Hematopoietic multipotent progenitor cell treated with erythropoietin and hydrocortisone succinate and interleukin-3 and kit ligand, for 4 days (in vitro differentiated cells): Measurements from ENCODE around the gene UTS2B.

Experiments
- DNase-seq: peaks from one replicate; pipeline ENCODE4 v3.0.0-alpha.2; 2015

The UTS2B gene, protein sequence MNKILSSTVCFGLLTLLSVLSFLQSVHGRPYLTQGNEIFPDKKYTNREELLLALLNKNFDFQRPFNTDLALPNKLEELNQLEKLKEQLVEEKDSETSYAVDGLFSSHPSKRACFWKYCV

GRCh38 chr3:191329654-191330529, at the start of gene UTS2B:
Gene UTS2B (minus strand): TSS chr3:191330526. CDS start chr3:191282189, 48,337 bp downstream.
- peak; percentile 64 for DNase-seq

DNA sequence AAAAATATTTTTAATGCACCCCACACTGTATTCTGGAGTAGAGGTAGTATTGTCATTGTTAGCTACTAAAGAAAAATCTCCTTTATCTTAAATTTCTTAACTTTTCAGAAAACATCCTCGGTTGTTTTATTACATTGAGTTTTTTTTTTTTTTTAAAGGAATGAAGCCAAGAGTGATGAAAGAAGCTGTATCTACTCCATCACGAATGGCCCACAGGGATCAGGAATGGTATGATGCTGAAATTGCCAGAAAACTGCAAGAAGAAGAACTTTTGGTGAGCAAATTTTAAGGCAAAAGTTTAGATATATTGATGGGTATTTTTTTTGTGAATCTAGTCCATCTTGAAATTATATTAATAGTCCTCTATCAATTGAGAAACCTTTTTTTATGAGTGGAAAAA, 49.7 kb upstream of the UTS2B start:
- DNase-seq: no peak

- no peak for DNase-seq
These were observed 49.1 kb upstream of the UTS2B start for GRCh38 chr3:191379446-191379845.

DNA sequence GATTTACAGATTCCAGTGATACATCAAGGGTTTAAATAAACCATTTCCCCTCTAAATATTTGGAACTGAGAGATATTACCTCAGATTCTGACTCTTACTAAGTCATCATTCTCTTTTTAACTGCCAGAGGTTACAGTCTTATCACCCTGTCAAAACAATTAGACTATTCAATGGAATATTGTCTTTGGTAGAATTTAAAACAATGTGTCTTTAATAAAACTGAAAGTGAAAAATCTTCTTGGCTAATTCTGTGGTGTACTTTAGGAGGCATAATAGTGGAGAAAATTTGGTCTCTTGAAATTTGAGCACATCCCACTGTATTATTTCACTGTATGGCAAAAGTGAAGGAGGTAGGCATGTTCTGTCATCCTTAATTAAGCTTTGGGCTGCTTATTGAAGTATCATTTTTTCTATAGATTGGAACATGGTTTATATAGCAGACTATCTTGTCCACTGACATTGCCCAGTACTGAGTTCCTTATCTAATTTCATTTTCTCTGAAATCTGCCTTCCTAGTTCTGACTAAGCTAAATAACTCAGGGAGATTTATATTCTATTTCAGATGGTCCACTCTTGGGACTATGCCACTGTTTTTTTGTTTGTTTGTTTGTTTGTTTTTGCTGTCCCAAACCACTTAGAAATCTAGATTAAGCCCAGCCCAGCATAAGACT, 48.0 kb upstream of the UTS2B start:
- no peak for DNase-seq

- DNase-seq: no peak
These were observed 46.3 kb upstream of the UTS2B start for GRCh38 chr3:191376516-191377141.

DNA sequence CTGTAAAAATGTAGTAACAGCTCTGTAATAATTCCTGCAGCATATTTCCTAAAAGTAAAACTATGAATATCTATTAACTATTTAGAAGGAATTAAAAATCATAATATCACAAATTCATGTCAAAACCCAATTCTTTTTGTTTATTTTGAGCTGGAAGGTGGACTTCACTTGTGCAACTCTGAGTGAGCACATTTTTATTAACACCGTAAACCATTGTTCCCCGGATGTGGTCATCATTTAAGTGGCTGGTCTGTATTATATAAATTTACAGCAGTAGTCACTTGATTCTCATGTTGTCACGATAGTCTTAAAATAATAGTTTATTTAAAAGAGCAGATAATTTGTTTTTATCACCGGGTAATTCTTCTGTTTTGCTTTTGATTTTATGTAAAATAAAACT, 43.0 kb upstream of the UTS2B start:
- DNase-seq: no peak

DNA sequence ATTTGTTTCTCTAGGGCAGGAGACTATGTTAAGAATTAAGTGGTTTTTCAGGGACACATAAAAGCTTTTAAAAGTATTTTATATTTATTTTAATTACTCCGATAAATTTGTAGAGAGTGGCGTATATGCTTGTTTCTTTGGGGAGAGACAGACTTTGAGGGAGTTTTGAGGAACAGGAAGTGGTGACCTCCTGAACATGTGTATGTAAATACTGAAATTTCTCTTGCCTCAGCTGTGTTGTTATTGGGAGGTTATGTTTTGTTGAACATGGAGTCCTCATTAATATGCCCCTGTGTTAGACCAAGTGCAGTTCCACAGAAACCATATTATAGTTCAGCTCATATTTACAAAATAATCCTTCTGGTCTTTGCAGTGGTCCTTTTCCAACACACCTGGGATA, 41.8 kb upstream of the UTS2B start:
- peak; percentile 19 for DNase-seq

DNA sequence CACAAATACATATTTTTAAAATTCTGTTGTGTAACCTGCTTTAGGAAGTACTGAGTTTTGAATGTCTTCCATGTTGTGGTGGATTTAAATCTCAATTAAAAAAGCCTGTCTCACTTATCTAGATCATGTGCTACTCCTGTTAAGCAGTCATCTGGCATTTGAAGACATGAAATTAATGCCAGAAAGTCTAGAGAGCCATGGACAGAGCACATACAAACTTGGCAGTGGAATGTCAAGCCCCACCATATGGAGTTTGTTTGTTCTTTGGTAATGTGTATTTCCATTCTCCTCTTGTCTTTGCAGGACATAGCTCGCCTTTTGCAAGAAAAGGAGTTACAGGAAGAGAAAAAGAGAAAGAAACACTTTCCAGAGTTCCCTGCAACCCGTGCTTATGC, 39.3 kb upstream of the UTS2B start:
- DNase-seq: no peak

DNA sequence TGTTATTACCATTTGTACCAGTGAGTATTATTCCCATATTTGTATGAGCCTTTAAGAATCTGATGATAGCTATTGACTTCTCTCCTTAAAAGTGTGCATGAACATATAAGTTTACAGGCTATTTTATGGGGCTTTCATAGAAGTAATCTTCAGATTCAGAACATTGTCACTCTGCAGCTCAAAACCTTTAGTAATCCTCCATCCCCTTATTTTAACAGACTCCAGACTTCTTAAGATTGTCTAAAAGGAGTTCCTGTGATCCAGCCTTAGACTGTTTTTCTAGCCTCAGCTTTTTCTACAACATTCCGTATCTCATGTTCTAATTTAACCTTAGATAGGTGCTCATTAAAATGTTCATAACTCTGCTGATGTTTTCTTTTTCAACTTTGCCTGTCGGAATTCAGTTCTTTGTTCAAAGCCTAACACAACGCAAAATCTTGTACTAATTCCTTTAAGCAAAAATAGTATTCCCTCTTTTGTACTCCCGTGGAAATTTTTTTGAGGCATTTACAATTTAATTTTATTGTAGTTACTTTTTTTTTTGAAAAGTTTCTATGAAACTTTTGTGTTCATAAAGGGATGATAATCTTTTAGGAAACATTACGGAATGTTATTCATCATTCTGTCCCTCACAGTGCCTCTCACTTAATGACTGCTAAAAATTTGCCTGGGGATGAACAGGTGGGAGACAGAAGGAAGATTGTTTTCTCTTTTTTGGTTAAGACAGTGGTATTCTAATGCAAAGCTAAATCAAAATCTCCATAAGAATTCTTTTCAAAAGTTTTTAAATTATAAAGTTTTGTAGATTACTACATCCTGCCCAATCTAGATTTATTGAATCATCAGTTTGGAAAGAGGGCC, 38.7 kb upstream of the UTS2B start:
- DNase-seq: no peak

DNA sequence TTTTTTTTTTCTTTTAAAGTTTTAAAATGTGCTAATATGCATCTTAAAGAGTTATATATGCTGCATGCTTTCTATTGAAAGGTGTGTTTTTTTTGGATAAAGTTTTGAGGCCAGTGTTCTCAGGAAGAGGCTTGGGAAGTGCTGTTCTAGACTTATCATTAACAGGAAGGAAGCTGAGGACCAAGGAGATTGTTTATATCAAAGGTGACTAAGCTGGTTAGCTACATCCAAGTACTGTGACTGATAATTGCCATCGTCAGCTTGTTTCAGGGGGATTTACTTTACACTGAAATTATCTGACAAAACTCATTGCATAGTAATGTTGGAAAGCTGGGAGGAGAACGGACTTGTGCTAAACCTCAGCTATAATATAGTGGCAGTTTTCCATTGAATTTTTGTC, 36.3 kb upstream of the UTS2B start:
- no peak for DNase-seq

DNA sequence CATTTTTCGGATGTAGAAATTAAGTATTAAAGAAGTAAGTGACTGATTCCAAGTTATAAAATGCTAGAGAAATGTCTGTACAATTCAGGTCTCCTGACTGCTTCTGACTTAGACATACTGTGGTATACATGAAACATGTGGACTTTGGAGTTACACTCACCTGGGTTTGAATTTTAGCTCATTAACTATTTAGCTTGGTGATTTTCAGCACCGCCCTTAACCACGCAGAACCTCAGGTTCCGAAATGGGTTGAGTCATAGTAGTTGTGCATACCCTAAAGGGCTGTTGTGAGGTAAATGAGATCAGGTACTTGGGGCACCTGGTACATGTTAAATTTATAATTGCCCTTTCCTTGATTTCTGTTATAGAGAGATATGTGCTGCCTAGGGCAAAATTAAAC, 32.9 kb upstream of the UTS2B start:
- DNase-seq: no peak

- no peak for DNase-seq
These were observed 32.3 kb upstream of the UTS2B start for GRCh38 chr3:191362524-191363090.

GRCh38 chr3:191362037-191362436, 31.7 kb upstream of the UTS2B start:
- no peak for DNase-seq

GRCh38 chr3:191361456-191361855, 31.1 kb upstream of the UTS2B start:
- DNase-seq: no peak

DNA sequence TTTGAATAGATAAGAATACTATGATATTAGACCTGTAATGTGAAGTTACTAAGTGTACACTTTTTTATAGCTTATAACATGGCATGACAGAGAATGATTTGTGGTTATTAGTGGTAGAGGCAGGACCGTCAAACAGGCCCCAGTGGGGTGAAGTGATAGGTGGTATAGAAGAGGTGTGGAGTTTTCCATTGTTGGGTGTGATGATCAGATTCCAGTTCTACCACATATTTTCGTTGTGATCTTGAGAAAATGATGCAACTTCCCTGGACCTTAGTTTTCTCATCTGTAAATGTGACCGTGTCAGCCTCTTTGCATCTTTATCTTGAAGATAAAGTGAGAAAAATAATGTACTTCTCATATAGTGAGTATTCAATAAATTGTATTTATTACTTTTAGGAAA, 30.3 kb upstream of the UTS2B start:
- DNase-seq: no peak

DNA sequence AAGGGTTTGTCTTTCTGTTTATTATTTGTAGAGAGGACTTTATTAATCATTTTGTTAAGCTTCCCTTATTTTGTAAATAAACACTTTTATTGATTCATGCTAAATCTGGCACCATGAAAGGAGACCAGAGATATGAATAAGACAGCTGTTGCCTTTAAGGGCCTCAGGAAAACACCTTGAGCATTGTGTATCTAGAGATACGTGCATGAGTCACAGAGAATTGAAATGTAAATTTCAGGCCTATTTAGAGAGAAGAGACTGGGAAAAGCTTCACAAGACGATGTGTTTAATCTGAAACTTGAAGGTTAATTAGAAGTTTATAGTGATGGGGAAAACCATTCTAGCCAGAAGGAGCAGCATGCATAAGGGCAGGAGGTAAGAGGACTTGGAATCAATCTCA, 28.6 kb upstream of the UTS2B start:
- no peak for DNase-seq

GRCh38 chr3:191357909-191358308, 27.6 kb upstream of the UTS2B start:
- DNase-seq: no peak

DNA sequence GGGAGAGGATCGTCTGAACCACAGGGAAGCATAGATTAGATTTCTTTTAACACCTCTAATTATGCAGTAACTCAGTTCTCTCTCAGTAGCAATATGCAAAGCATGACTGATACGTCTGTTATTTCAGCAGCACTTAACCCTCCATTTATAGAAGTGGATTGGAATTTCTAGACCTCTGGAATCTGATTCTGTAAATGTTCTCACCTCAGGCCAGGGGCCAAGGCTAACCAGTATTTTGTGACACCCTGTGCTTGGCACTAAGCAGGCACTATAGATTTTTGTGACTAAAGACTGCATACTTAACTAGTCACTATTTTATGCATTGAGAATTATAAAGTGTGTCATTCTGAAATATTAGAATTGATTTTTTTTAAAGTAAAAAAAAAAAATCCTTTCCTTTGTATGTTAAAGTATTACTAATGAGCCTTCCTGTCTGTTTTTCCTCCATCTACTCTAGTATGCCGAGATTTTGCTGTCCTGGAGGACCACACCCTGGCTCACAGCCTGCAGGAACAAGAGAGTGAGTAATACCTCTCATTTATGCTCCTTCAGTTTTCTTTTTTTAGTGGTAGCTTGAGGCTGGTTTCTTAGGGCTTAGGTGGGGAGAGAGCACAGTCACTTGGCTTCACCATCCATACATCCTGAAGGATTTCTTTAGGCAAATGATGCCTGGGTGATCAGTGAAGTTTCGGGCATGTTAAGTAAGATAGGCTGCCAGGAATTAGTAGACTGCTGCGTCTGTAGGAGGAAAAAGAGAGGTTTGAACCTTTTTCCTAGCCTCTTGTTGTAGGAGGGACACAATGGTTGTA, 26.5 kb upstream of the UTS2B start:
- no peak for DNase-seq

DNA sequence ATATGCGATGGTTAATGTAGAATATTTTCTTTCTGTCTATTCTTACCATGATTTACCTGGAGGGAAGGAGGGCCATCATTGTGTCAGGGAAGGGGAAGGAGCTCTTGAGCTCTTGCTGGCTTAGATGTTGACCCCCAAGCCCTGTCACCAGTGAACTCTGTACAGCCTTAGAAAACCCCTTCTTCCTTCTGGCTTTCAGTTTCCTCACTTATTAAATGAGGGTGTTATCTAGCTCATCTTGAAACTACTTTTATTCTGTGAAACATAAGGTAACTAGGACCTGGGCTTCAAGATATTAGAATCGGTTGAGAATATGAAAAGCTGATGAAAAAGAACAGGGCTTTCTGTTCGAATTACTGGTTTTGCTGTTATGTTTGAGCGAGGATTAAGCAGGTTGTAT, 25.1 kb upstream of the UTS2B start:
- no peak for DNase-seq

GRCh38 chr3:191353022-191353777, 22.9 kb upstream of the UTS2B start:
- DNase-seq: no peak

GRCh38 chr3:191352014-191352413, 21.7 kb upstream of the UTS2B start:
- DNase-seq: no peak
